ENCODE measurements around the gene GPR153. TPM values are rescaled to one million over a fixed set of nuclear protein-coding genes. Genes with fewer than 3 reads are reported as not detected.
A peak's percentile ranks its signal among the peaks of the same experiment; 100 is the strongest.

GPR153 gene
- total and polyA plus RNA-seq, 2 of the 13 experiments (the other 11 are each of a cell fraction or from before 2014, with no cell fraction given): 0.22 to 0.31 TPM

GRCh38 chr1:6248932-6249738 is 11.8 kb downstream of the GPR153 start:
- WGBS (ENCODE audit: low lambda C conversion rate): no CpG with 5 or more reads among the region's 96 CpGs
- intact Hi-C loops (cut with micrococcal nuclease; ENCODE audit: unreplicated experiment): loop anchor here (5.0 to 10.0 kb wide), 2 partner anchors 143 to 144 kb away; partner anchors contain the start of gene ACOT7
- no peak for DNase-seq (ENCODE audit: low spot score)
- CTCF ChIA-PET (ENCODE audit: low intra/inter-chr PET ratio, low total read pairs): interaction anchor here (1.0 kb wide), 1 partner anchor 95 kb away, joined by 3 read pairs; no protein-coding TSS in a partner anchor
- in situ Hi-C loops (cut with HindIII; ENCODE audit: extremely low pct_ligation_motif_present, low pct_unique_long_range_greater_than_20kb): loop anchor here (5.0 to 10.0 kb wide), 3 partner anchors 33 to 166 kb away; partner anchors contain the start of gene HES2
- H3K4me3 ChIP-seq (replicated peaks in 1 of 3; ENCODE audit: insufficient read depth in 1 of 3, low read depth in 2 of 3, low read length in 3 of 3): peak overlapping the region in 2 of 3 experiments; percentile 7 to 50; a peak in 2 of 6 replicates
- H3K27me3 ChIP-seq (ENCODE audit: control insufficient read depth in 1 of 2, insufficient read depth in 2 of 2, low read length in 2 of 2): peaks cover 12 to 60% of the 10 kb centered on the region in 2 experiments
- peaks cover 22% of the 10 kb centered on the region for H3K4me1 ChIP-seq (ENCODE audit: insufficient read depth, low read length)
- 0 out of 2 replicates have a peak, but pooled peaks cover 2% of the 10 kb centered on the region for H4K20me1 ChIP-seq (ENCODE audit: insufficient read depth, low read length)
- peak overlapping the region; percentile 66 for H3K4me2 ChIP-seq (ENCODE audit: low read depth, low read length)
- FAIRE-seq: no peak
- H3K79me2 ChIP-seq (ENCODE audit: insufficient read depth, low read length): no peaks in the 10 kb centered on the region
- ATAC-seq: no peak
- no peak overlapping the region for H3K27ac ChIP-seq (ENCODE audit: extremely low read length, insufficient read depth, low read length)
- POLR2A ChIA-PET: no interaction called here
- H3K9me3 ChIP-seq (ENCODE audit: low read length): no peaks in the 10 kb centered on the region
- no peak overlapping the region for H2AFZ ChIP-seq (ENCODE audit: low read length)
- no peak overlapping the region for H3K9ac ChIP-seq (ENCODE audit: insufficient read depth, low read depth, low read length)
- H3K36me3 ChIP-seq (replicated peaks in 1 of 2; ENCODE audit: control insufficient read depth in 1 of 2, insufficient read depth in 2 of 2, low read length in 2 of 2): no peaks in the 10 kb centered on the region
- BruUV-seq (replicated peaks): no TSS peak
- TF ChIP-seq PRPF4 (IDR thresholded peaks at IDR 0.05; ENCODE audit: low read depth, low read length, poor library complexity, severe bottlenecking): no peak
- TF ChIP-seq SP2 (CRISPR knock-in tag; IDR thresholded peaks at IDR 0.05): no peak
- no peak for TF ChIP-seq CHD4 (IDR thresholded peaks at IDR 0.05; ENCODE audit: borderline replicate concordance, low read length)
- no peak for TF ChIP-seq ZNF512 (CRISPR knock-in tag; IDR thresholded peaks at IDR 0.05)
- TF ChIP-seq ZNF513 (CRISPR knock-in tag; conservative IDR thresholded peaks at IDR 0.05): no peak
- no peak for TF ChIP-seq RELA (CRISPR knock-in tag; IDR thresholded peaks at IDR 0.05)
- TF ChIP-seq KLF12 (CRISPR knock-in tag; IDR thresholded peaks at IDR 0.05; ENCODE audit: borderline replicate concordance): no peak
- no peak for TF ChIP-seq ZNF207 (IDR thresholded peaks at IDR 0.05; ENCODE audit: borderline replicate concordance)
- peak; percentile 97 for TF ChIP-seq ZNF564 (CRISPR knock-in tag; IDR thresholded peaks at IDR 0.05)
- peak; percentile 36; the same call in 1 of the 2 replicates for TF ChIP-seq KDM2A (CRISPR knock-in tag; IDR thresholded peaks at IDR 0.05; ENCODE audit: borderline replicate concordance, low read depth)
- no peak for TF ChIP-seq NR3C1 (CRISPR knock-in tag; IDR thresholded peaks at IDR 0.05)
- TF ChIP-seq ONECUT2 (CRISPR knock-in tag; IDR thresholded peaks at IDR 0.05): no peak
- no peak for TF ChIP-seq ZNF235 (CRISPR knock-in tag; IDR thresholded peaks at IDR 0.05; ENCODE audit: borderline replicate concordance)
- no peak for TF ChIP-seq DZIP1 (CRISPR knock-in tag; IDR thresholded peaks at IDR 0.05)
- TF ChIP-seq GMEB2 (CRISPR knock-in tag; IDR thresholded peaks at IDR 0.05; ENCODE audit: low read depth): no peak
- TF ChIP-seq ZSCAN25 (CRISPR knock-in tag; IDR thresholded peaks at IDR 0.05): no peak
- no peak for TF ChIP-seq ZNF3 (CRISPR knock-in tag; IDR thresholded peaks at IDR 0.05)

Measured in HepG2 (cell line).